ENCODE measurements around the gene DAPK3.
"Not testable (repeated sequence)": the region's sequence is repeated elsewhere in the genome, so short reads cannot be mapped to it uniquely, and the experiment has no call there.

Gene DAPK3

DNA sequence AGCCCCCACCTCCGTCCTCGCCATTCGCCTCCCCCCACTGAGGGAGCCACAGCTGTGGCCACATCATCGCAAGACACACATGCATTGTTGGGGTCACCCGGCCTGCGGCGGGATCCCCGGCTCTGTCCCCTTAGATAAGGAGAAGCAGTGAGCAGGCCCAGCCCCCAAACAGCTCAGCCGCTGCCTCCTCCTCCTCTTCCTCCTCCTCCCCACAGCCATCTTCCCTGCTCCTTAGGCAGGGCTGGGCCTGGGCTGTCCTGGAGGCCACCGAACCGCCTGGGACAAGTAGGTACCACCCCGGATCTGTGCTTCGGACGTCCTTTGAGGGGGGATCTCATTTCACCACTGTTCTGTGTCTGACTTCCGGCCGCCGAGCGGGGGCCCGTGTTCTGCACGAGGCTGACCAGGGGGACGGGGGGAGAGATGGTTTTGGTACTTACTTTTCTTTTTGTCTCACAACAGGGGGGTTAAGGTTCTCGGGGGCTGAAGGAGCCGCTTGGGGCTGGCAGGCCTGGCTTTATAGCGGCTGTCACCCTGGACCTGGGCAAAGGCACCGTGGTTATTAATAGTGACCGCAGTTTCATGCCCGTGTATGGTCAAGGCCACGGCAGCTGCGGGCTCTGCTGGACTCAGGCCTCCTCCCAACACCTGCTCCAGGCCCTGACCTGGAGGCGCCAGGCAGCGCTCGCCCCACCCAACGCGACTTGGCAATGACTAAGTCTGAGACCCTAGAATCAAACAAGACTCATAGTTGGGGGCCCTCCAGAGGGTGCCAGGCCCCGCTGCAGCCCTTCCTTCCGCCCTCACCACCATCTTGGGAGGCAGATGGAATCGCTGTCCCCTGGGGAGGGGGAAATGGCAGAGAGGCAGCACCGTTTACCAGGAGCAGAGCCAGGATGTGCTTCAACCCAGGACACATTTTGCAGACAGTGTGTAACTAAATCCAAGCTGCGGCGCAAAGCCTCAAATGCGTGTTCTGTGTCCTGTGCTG, 19.7 kb downstream of the DAPK3 start:
- ATAC-seq (replicated peaks): peak; percentile 17
- peak overlapping the region; percentile 64 to 84 for H3K4me3 Mint-ChIP-seq
- H3K9me3 Mint-ChIP-seq: no peaks in the 10 kb centered on the region
- peaks cover 1 to 12% of the 10 kb centered on the region in 2 donors for H3K4me1 Mint-ChIP-seq (ENCODE audit: low read depth in 2 of 2)
- peak overlapping the region; percentile 79 to 94 for H3K27ac Mint-ChIP-seq
- DNase-seq: no peak
- H3K36me3 Mint-ChIP-seq (ENCODE audit: insufficient read depth): peaks cover 16% of the 10 kb centered on the region
- peaks cover 0 to 10% of the 10 kb centered on the region in 2 donors for H3K27me3 Mint-ChIP-seq

DNA sequence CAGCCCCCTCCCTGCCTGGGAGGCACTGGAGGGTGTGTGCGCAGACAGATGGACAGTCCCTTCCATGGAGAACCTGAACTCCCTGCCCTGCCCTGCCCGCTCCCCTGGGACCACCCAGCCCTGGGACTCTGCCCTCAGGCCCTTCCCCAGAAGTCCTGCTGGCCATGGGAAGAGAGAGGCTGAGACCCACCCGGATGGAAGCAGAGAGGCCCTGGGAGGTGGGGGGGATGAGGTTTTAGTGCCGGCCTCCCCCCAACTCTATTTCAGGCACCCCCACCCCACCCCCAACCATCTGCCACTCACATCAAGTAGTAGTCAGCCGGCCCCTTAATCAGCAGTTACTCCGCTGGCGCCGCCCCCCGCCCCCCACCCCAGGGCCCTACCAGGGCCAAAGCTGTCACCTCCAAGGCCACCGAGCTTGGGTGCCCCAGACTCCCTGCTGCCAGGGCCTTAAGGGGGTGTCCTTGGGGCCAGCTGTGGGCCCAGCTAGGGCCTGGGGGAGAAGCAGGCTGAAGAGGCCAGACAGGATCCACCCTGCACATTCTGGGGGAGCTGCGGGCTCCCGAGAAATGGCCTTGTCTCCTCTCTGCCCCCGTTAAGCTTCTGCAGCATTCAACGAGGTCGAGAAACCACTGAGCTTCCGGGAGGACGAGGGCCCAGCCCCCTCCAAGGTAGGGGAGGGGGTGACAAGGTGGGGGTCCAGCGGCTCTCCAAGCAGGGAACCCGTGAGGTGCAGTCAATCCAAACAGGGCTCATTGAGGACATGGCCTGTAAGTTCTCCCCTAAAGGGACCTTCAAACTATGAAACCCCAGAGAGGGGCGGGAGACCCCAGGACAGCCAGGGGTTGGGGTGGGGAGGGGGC, 20.7 kb downstream of the DAPK3 start:
- H3K27ac Mint-ChIP-seq: peak overlapping the region in 1 of 2 donors; percentile 94
- H3K27me3 Mint-ChIP-seq: peaks cover 0 to 10% of the 10 kb centered on the region in 2 donors
- no peaks in the 10 kb centered on the region for H3K9me3 Mint-ChIP-seq
- H3K4me3 Mint-ChIP-seq: peak overlapping the region; percentile 55 to 84
- DNase-seq: no peak
- peaks cover 9% of the 10 kb centered on the region for H3K36me3 Mint-ChIP-seq (ENCODE audit: insufficient read depth)
- ATAC-seq (replicated peaks): no peak
- H3K4me1 Mint-ChIP-seq (ENCODE audit: low read depth in 2 of 2): peaks cover 1 to 12% of the 10 kb centered on the region in 2 donors

GRCh38 chr19:3949294-3949693, 21.6 kb downstream of the DAPK3 start:
- no peak for ATAC-seq (replicated peaks)
- DNase-seq: no peak
- no peak overlapping the region for H3K4me3 Mint-ChIP-seq
- peaks cover 9% of the 10 kb centered on the region for H3K36me3 Mint-ChIP-seq (ENCODE audit: insufficient read depth)
- H3K27ac Mint-ChIP-seq: no peak overlapping the region
- no peaks in the 10 kb centered on the region for H3K9me3 Mint-ChIP-seq
- H3K4me1 Mint-ChIP-seq (ENCODE audit: low read depth in 2 of 2): peaks cover 1 to 13% of the 10 kb centered on the region in 2 donors
- peaks cover 0 to 10% of the 10 kb centered on the region in 2 donors for H3K27me3 Mint-ChIP-seq

GRCh38 chr19:3947316-3947933, 23.5 kb downstream of the DAPK3 start:
- peaks cover 0 to 10% of the 10 kb centered on the region in 2 donors for H3K27me3 Mint-ChIP-seq
- ATAC-seq (replicated peaks): not testable (repeated sequence)

GRCh38 chr19:3945838-3946237, 25.1 kb downstream of the DAPK3 start:
- no peak overlapping the region for H3K4me3 Mint-ChIP-seq
- H3K36me3 Mint-ChIP-seq (ENCODE audit: insufficient read depth): peaks cover 3% of the 10 kb centered on the region
- no peak overlapping the region for H3K27ac Mint-ChIP-seq
- peaks cover 0 to 10% of the 10 kb centered on the region in 2 donors for H3K27me3 Mint-ChIP-seq
- no peaks in the 10 kb centered on the region for H3K9me3 Mint-ChIP-seq
- H3K4me1 Mint-ChIP-seq (ENCODE audit: low read depth in 2 of 2): peaks cover 5% of the 10 kb centered on the region in 2 donors
- no peak for DNase-seq
- ATAC-seq (replicated peaks): no peak

More at GRCh38 chr19:3947316-3947933, 23.5 kb downstream of the DAPK3 start:
- DNase-seq; H3K9me3 Mint-ChIP-seq; H3K36me3 Mint-ChIP-seq (ENCODE audit: insufficient read depth); H3K4me3 Mint-ChIP-seq: not testable (repeated sequence)
- Mint-ChIP-seq H3K4me1 (ENCODE audit: low read depth in 2 of 2) (peaks cover 6 to 13% of the 10 kb centered on the region in 2 donors), H3K27ac (peak overlapping the region in 1 of 2 donors; percentile 64)

DNA sequence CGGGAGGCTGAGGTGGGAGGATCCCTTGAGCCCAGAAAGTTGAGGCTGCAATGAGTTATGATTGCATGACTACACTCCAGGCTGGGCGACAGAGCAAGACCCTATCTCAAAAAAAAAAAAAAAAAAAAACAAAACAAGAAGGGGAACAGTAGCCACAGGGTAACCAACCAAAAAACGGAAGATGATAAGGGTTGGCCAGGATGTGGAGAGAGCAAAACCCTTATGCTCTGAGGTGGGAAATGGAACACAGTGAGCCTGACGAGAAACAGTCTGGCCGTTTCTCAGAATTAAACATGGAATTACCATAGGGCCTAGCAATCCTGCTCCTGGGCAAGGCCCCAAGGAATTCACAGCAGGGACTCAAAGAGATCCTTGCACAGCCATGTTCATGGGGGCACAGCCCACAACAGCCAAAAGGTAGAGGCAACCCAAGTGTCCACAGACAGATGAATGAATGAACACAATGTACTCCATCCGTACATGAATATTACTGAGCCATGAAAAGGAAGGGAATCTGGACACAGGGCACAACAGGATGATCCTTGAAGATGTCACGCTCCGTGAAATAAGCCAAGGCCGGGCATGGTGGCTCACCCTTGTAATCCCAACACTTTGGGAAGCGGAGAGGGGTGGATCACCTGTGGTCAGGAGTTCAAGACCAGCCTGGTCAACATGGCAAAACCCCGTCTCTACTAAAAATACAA, 26.7 kb downstream of the DAPK3 start:
- Mint-ChIP-seq H3K4me3 (no peak overlapping the region), H3K27ac (peak overlapping the region in 1 of 2 donors; percentile 41), H3K36me3 (ENCODE audit: insufficient read depth) (no peaks in the 10 kb centered on the region), H3K27me3 (peaks cover 0 to 10% of the 10 kb centered on the region in 2 donors), H3K9me3 (no peaks in the 10 kb centered on the region), H3K4me1 (ENCODE audit: low read depth in 2 of 2) (peaks cover 4 to 5% of the 10 kb centered on the region in 2 donors)
- no peak for ATAC-seq (replicated peaks)
- no peak for DNase-seq

- Mint-ChIP-seq H3K27me3 (peaks cover 0 to 10% of the 10 kb centered on the region in 2 donors), H3K4me1 (ENCODE audit: low read depth in 2 of 2) (peaks cover 4 to 5% of the 10 kb centered on the region in 2 donors), H3K9me3 (no peaks in the 10 kb centered on the region), H3K36me3 (ENCODE audit: insufficient read depth) (no peaks in the 10 kb centered on the region), H3K4me3 (no peak overlapping the region), H3K27ac (no peak overlapping the region)
- ATAC-seq (replicated peaks): no peak
- no peak for DNase-seq
Observed at GRCh38 chr19:3942790-3943409, 28.0 kb downstream of the DAPK3 start.

- H3K27ac Mint-ChIP-seq; H3K36me3 Mint-ChIP-seq (ENCODE audit: insufficient read depth); DNase-seq; H3K4me1 Mint-ChIP-seq (ENCODE audit: low read depth in 2 of 2); ATAC-seq (replicated peaks); H3K9me3 Mint-ChIP-seq; H3K4me3 Mint-ChIP-seq: not testable (repeated sequence)
- H3K27me3 Mint-ChIP-seq: peaks cover 0 to 13% of the 10 kb centered on the region in 2 donors
Observed at GRCh38 chr19:3938300-3938950, 32.5 kb downstream of the DAPK3 start.

- ATAC-seq (replicated peaks) (no peak), DNase-seq (no peak)
- Mint-ChIP-seq H3K36me3 (ENCODE audit: insufficient read depth) (no peaks in the 10 kb centered on the region), H3K27ac (no peak overlapping the region), H3K9me3 (no peaks in the 10 kb centered on the region), H3K27me3 (peaks cover 2 to 26% of the 10 kb centered on the region in 2 donors), H3K4me1 (ENCODE audit: low read depth in 2 of 2) (no peaks in the 10 kb centered on the region), H3K4me3 (no peak overlapping the region)
Observed at GRCh38 chr19:3936506-3937442, 34.1 kb downstream of the DAPK3 start.

GRCh38 chr19:3932931-3933810, 37.7 kb downstream of the DAPK3 start, which contains the start of gene NMRK2:
Gene NMRK2 (plus strand): TSS chr19:3933069. CDS start chr19:3933672, 603 bp downstream.
- DNase-seq: no peak
- Mint-ChIP-seq H3K9me3 (no peaks in the 10 kb centered on the region), H3K4me1 (ENCODE audit: low read depth in 2 of 2) (no peaks in the 10 kb centered on the region), H3K36me3 (ENCODE audit: insufficient read depth) (no peaks in the 10 kb centered on the region), H3K4me3 (no peak within 1 kb of the TSS), H3K27me3 (peaks cover 10 to 36% of the 10 kb centered on the region in 2 donors), H3K27ac (no peak within 1 kb of the TSS)
- no peak for ATAC-seq (replicated peaks)
